ENCODE results near the gene ASS1.
"Not testable (repeated sequence)": the region's sequence is repeated elsewhere in the genome, so short reads cannot be mapped to it uniquely, and the experiment has no call there.

The ASS1 gene

DNA sequence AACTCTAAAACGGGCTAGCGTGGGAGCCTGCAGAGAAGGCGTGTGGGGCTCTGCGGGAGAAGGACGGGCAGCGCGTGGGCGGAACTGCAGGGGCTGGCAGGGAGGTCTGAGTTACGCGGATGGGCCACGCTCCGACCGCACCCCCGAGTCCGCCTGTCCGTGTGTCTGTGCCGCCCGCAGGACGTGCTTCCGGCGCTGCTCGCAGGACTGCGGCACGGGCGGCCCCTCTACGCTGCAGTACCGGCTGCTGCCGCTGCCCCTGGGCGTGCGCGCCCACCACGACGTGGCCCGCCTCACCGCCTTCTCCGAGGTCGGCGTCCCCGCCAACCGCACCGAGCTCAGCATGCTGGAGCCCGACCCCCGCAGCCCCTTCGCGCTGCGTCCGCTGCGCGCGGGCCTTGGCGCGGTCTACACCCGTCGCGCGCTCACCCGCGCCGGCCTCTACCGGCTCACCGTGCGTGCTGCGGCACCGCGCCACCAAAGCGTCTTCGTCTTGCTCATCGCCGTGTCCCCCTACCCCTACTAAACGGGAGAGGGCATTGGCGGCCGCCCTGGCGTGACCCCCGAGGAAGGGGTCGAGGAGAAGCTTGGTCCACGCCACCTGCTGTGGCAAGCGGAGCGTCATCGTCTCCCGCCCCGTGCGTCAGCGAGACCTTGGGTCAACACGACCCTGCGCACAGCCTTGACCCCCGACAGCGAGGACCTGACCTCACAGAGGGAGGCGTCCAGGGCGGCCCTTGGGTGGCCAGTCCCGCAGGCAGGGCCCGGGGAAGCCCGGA is 11.4 kb upstream of the ASS1 start:
- peak in 1 of 3 experiments; percentile 26 for DNase-seq (ENCODE audit: low read depth in 2 of 3, low spot score in 2 of 3)

DNA sequence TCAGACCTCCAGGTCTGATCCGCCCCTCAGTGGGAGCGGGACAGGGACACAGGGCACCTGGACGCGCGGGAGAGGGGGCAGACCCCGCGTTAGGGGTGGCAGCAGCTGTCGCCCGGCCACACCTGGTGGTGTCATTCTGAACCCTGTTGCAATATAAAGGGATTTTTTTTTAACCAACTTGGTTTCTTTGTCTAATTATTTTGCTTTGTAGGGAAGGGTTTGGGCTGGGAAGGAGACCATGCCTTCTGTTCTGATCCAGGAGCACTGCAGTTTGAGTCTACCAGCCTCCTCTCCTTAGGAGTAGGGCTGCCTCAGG is 10.9 kb upstream of the ASS1 start:
- DNase-seq (ENCODE audit: low read depth in 2 of 3, low spot score in 2 of 3): no peak

DNA sequence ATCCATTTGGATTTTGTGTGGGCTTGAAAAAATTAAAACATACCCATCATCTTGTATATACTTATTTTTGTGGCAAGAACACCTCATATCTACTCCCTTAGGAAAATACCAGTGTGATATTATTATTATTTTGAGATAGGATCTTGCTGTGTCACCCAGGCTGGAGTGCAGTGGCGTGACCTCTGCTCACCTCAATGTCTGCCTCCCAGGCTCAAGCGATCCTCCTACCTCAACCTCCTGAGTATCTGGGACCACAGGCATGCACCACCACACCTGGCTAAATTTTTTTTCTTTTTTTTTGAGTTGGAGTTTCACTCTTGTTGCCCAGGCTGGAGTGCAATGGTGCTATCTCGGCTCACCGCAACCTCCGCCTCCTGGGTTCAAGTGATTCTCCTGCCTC is 10.1 kb upstream of the ASS1 start:
- DNase-seq (ENCODE audit: low read depth in 2 of 3, low spot score in 2 of 3): not testable (repeated sequence)

DNA sequence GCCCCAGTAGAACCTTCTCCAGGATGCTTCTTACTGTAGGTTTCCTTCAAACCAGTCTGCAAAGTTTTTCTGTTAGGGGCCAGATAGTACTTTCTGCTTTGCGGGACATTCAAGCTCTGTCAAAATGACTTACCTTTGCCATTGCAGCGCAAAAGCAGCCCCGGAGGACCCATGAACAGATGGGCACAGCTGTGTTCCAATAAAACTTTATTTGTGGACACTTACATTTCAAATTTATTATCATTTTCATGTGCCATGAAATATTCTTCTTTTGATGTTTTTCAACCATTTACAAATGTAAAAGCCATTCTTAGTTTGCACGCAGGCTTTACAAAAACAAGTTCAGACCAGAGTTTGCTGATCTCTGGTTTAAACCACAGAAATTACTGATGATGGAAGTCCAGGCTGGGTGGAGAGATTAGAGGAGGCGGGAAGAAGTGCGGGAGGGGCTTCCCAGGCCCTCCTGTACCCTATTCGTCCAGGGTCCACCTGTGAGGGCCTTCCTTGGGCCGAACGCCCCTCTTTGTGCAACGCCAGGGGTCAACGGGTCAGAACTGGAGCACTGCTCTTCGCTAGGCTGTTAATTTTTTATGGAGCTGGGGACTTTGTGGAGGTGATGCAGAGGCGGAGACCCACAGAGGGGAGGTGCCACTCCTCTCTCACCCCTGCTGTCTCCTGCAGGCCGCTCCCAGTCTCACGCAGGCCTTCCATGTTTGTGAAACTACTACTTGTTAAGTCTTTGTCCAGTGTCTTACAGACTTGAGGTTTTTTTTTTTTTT is 7.6 kb upstream of the ASS1 start:
- DNase-seq (ENCODE audit: low read depth in 2 of 3, low spot score in 2 of 3): no peak

DNA sequence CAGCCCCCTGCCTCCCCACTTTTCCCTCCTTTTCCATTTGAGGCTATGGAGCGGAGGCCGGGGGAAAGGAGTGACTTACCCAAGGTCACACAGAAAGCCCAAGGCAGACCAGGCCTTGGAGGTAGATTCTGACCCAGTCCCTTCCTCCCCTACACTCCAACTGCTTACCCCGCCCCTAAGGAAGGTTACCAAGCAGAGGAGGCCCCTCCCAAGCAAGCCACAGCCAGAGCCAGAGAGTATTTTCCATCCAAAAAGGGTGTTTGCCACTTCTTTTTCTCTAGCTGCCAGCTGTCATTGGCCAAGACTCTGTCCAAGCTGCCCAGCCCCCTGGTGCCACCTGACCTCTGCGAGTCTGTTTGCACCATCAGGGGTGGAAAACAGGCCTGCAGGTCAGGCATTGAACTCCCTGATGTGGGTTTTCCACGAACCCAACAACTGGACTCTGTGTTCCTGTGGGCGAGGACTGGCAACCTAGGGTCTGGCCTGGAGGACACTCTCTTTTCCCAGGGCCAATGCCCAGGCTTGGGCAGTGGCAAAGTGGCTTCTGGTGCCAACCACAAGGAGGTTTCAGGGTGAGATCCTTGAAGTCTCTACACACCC is 6.3 kb upstream of the ASS1 start:
- no peak for DNase-seq (ENCODE audit: low read depth in 2 of 3, low spot score in 2 of 3)

DNA sequence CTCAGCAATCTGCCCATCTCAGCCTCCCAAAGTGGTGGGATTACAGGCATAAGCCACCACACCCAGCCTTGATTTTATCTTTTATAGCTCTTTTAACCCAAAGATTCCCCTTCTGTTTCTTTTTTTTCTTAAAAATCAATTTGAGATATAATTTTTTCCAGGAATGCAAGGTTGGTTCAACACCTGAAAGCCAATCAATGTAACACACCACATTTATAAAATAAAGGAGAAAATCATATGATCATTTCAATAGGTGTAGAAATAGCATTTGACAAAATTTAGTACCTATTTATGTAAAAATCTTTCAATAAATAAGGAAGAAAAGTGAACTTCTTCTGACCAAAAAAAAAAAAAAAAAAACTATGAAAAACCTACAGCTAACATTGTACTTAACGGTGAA is 3.7 kb upstream of the ASS1 start:
- DNase-seq (ENCODE audit: low read depth in 2 of 3, low spot score in 2 of 3): no peak

DNA sequence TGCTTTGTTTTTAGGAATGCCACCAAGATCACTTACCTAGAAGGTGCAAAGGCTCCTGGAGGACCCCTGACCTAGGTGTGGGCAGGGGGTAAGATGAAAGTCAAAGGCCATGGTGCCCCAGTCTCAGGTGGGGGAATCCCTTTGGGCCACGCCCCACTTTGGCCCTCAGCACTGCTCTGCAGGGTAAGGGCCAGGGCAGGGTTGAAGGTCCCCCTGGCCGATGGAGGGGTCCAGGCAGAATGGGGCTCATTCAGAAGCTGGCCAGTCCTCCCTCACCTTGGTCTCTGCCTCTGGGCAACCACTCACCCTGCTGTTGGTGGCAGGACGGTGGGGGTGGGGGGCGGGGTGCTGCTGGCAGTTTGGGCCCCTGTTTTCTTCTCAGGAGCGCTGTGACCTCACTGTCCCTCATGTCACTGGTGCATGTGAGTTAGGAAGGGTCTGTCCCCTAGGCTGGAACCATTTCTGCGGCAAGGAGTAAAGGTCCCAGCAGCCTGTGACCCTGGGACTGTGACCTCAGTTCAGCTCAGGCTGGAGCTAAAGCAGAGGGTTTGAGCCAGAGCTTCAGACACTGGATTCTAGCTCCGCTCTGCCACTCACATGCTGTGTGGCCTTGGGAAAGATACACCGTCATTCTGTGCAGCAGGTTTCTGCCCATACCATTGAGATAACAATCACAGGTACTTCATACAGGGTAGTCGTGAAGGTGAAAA is 1.9 kb upstream of the ASS1 start:
- no peak for DNase-seq (ENCODE audit: low read depth in 2 of 3, low spot score in 2 of 3)

DNA sequence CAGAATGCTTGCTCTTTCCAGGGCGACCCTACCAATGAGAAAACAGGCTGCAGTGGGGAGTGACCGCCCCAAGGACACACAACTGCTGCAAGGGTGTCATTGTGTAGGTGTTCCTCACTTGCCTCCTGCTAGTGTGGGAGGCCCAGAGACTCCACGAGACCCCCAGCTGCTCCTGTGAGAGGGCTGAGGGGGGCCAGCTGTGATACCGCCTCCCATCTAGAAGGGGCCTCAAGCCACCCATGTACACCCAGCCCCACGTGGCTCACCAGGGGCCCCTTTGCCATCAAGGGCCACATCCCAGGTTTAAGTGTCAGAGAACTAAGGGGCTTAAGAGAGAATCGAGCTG is 1.3 kb upstream of the ASS1 start:
- no peak for DNase-seq (ENCODE audit: low read depth in 2 of 3, low spot score in 2 of 3)

DNA sequence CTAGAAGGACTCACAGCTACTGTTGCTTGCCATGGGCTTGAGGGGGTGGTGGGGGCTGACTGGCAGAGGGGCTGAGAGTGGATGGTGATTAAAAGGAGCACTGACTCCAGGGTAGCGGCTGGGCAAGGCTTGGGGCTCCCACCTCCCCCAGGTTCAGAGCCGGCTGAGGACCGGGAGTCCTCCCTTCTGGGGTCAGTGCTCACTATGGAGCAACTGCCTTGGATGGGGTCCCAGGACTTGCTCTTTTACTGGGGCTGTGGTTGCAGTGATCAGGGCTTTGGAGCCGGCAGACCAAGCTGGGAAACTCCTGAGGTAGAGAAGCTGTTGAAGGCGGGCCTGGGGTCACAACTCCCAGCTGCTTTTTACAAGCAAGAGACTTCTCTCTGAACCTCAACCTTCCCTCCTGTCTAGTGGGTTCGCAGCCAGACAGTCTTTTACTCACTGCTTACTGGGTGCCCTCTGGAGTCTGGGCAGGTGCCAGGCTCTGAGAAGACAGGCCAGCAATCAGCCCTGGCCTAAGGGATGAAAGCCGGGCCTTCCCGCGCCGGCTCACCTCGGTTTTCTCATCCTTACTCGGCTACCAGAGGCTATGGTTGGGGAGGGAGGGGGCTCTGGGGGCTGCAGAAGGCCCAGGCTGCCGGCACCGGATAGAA is 795 bp upstream of the ASS1 start:
- no peak for DNase-seq (ENCODE audit: low read depth in 2 of 3, low spot score in 2 of 3)

DNA sequence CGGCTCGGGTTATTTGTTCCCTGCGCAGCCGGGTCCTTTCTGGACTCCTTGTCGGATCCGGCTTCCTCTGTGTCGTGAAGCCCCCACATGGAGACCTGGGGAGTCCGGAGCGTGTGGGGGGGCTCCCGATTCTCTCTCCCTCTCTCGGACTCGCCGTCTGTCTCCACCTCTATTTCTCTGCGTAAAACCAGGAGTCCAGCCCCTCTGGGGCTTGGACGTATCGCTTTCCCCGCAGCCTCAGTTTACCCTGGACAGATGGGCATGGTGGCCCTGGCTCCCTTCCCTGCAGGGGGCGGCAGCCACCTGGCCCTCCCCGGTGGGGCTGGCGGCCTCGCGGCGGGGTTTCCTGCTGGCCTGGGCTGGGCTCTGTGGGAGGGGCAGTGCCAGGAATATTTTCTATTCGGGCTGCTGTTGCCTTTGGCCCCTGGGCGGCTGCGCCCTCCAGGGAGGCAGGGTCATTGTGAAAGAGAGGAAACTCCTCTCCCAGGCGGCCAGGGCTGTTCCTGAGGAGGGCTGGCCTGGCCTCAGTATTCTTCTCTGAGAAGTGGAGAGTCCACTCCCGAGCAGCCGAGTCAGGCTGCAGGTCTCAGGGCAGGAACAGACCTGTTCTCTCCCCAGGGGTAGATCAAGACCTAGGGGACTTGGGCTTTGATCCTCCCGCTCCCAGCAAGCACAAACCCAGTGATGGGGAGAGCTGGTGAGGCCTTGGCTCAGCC is 665 bp downstream of the ASS1 start:
- no peak for DNase-seq (ENCODE audit: low read depth in 2 of 3, low spot score in 2 of 3)

DNA sequence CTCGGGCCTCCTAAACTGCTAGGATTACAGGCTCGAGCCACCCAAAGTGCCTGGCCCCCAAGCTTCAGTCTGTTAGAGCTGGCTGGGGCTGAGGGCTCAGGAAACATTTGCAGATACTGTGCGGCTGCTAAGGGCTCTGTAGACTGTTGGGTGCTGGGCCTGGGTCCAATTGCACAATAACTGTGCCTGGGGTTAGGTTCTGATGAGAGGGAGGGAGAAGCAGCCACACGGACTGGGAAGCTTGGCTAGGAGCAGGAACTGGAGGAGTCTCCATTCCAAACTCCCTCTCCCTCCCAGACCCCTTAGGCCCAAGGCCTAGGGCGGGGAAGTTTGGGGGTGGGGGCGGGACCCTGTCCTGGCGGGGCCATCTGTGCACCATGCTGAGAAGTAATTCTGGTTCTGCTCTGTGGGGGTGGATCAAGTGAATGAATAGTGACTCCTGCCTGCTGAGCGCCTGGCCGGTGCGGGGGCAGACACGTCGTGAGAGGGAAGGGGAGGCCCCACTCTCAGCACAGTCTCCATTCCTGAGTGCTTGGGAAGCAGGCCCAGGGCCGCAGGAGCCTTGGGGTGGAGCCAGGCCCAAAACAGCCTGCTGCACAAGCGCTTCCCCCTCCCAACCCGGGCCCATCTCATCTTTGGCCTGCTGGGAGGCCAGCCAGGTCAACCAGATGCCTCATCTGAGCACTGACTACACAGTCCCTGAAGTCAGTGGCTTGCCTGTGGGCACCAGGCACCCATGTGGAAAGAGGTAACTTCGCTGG is 1.5 kb downstream of the ASS1 start:
- DNase-seq (ENCODE audit: low read depth in 2 of 3, low spot score in 2 of 3): no peak

DNA sequence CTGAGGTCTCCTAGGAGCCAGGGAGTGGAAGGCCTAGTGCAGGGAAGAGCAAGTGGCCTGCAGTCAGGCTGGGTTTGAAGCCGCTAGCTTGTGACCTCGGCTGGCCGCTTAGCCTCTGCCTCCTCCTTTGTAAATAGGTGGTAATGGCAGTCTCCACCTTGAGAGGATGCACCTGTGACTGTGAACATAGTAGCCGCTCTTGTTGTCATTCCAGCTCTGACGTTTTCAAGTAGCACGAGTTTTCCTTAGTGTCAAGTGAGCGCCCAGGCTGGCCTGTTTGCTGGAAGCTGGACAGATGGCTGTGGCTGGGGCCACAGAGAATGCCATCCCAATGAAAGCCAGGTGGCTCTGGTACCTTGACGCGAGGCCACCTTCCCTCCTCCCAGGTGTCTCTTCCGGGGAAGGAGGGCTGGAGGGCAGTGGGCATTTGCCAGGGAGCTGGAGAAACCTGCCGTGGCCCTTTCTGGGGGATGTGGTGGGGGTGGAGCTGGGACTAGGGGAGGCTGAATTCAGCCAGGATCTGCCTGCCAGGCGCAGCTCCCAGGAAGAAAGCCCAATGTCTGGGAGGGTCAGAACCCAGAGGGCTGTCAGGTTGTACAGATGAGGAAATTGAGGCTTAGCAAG is 2.5 kb downstream of the ASS1 start:
- DNase-seq (ENCODE audit: low read depth in 2 of 3, low spot score in 2 of 3): no peak

DNA sequence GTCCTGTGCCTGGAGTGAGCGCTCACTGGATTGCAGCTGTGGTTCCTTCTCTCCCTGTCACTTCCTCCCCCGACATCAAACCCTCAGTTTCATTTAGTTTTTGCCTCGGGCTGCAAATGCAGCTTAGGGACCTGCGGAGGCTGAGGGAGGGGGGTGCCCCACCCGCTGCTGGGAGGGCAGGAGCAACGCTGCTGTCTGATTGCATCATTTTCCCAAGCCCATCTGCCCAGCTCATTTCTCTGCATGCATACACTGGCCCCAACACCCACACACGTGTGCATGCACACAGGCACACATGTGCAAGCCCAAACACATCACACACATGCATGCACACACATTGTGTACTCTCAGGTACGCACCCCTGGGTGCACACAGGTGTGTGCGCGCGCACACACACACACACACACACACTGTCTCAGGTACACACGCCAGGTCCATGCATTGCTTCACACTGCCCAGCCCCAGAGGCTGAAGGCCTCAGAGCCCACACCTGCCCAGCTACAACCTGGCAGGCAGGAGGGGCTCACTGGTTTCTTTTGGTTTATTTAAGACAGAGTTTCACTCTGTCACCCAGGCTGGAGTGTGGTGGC is 3.4 kb downstream of the ASS1 start:
- DNase-seq (ENCODE audit: low read depth in 2 of 3, low spot score in 2 of 3): no peak

DNA sequence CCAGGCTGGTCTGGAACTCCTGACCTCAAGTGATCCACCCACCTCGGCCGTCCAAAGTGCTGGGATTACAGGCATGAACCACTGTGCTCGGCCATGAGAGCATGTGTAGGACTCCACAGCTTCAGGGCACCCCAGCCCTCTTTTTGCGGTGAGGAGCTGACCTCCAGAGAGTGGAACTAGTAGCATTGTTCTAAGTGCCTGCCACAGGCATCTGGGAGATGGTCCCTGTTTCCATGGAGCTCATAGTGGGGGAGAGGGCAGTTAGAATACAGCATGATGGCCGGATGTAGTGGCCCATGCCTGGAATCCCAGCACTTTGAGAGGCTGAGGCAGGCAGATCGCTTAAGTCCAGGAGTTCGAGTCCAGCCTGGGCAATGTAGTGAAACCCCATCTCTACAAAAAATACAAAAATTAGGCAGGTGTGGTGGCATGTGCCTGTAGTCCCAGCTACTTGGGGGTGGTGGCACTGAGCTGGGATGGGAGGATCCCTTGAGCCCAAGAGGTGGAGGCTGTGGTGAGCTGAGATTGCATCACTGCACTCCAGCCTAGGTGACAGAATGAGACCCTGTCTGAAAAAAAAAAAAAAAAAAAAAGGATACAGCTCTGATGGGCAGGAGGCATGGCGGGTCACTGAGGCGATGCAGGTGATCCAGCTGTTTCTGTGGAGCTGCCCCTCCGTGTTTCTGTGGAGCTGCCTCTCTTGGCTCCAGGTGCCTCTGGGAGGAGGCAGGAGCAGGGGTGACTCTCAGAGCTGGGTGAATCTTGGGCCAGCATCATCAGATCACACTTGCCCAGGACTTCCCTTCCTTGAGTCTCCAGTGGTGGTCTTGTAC is 4.2 kb downstream of the ASS1 start:
- DNase-seq (ENCODE audit: low read depth in 2 of 3, low spot score in 2 of 3): no peak

DNA sequence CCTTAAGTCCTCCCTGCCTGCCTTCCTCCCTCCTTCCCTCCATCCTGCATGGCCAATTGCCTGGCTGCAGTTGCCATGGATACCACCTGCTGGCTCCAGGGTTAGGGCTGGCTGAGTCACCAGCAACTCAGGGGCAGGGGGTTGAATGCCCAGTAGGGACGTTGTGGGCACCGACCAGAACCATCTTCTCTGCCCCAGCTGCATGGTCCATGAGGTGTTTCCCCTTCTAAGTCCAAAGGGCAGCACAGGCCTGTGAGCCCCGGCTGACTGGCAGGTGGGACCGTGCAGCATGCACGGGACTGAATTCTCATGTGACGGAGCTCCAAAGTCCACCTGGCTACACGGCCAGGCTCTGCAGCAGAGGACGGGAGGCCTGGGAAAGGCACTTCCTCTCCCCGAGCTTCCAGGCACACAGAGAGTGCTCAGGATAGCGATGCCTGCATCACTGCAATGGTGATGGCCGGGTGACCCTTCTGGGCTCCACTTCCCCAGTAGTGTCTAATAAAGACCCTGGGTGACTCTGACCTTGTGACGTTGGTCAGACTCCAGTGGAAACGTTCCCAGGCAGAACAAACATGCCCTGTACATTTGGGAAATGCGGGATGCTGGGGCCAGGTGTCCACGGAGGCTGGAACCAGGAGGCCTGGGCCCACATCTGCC is 5.7 kb downstream of the ASS1 start:
- no peak for DNase-seq (ENCODE audit: low read depth in 2 of 3, low spot score in 2 of 3)

DNA sequence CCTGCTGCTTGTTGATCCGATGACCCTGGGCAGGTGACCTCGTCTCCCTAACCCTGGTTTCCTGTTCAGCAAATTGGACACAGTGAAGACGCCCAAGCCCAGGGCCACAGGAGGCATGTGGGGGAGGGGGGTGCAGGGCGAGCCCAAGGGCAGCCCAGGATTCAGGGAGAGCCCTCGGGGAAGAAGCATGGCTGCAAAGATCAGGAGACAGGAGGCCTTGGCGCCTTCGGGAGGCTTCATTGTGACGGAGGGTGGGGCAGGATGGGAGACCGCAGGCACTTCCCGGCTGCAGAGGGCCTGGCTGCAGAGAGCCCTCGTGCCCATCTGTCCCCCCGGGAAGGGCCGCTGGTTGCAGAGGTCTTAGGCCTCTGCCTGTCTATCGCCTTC is 6.2 kb downstream of the ASS1 start:
- DNase-seq (ENCODE audit: low read depth in 2 of 3, low spot score in 2 of 3): no peak

DNA sequence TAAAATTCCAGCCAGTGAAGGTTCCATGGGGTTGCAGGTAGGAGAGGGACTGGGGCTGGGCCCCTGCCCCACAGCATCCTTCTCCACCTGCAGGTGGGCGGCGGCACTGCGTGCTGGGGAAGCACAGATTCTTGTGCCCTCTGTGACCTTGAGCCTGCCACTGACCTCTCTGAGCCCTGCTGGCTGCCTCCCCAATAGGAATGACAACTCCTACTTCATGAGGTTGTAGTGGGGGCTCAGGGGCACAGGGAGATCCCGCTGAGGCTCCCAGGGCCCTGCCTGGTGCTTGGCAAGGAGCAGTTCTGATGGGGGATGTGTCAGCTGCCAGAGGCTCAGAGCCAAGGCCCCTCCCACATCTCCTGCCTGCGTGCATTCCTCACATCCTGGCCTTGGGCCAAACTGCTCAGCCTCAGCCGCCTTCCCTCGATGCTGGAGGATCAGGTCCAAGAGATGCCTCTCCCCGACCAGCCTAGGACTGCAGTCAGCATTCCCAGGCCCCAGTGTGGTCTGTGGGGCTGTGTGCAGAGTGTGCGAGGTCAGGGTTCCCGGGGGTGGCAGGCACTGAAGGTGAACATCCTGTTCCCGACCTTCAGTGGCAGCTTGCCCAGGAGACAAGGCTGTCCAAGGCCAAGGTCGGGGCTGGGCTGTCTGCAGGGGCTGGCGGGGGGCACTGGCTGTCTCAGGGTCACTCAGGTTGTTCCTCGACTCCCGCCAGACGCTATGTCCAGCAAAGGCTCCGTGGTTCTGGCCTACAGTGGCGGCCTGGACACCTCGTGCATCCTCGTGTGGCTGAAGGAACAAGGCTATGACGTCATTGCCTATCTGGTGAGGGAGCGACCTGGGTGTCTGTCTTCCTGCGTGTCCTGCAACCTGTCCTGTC is 7.0 kb downstream of the ASS1 start:
- no peak for DNase-seq (ENCODE audit: low read depth in 2 of 3, low spot score in 2 of 3)
